Fibroblast of skin of scalp (primary cell): ENCODE data around the gene GPR85.
A peak's percentile ranks its signal among the peaks of the same experiment; 100 is the strongest.
"Not testable (repeated sequence)": the region's sequence is repeated elsewhere in the genome, so short reads cannot be mapped to it uniquely, and the experiment has no call there.

Source experiments
- DNase-seq: peaks from one replicate; pipeline ENCODE4 v3.0.0-alpha.2; 2013

GPR85 gene

DNA sequence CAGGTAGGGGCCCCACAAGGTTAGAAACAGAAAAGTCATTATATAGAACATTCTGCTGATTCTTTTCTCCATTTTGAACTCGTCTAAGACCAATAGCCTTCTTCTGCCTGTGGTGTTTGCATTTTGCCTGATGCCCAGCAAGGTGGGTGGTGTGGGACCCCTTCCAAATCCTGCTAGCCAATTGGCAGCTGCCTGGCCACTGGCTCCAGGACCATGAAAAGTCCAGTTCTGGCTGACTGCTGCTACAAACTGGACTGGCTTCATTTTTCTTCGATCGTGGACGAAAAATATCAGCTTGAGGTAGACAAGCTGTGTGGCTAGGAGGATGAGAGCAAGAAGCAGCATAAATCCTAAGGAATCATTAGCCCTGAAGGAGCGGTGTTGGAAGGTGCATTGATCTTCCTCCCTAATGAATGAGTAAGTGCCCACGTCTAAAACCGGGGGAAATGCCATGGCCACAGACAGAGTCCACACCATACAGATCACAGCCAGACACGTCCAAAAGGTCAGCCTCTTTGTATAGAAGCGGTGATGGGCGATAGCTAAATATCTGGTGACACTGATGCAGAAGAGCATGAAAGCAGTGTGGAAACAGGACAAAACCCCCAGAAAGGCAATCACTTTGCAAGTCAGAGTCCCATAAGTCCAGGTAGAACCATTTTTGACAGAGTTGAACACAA lies 2.7 kb downstream of the GPR85 start:
- DNase-seq = no peak

DNA sequence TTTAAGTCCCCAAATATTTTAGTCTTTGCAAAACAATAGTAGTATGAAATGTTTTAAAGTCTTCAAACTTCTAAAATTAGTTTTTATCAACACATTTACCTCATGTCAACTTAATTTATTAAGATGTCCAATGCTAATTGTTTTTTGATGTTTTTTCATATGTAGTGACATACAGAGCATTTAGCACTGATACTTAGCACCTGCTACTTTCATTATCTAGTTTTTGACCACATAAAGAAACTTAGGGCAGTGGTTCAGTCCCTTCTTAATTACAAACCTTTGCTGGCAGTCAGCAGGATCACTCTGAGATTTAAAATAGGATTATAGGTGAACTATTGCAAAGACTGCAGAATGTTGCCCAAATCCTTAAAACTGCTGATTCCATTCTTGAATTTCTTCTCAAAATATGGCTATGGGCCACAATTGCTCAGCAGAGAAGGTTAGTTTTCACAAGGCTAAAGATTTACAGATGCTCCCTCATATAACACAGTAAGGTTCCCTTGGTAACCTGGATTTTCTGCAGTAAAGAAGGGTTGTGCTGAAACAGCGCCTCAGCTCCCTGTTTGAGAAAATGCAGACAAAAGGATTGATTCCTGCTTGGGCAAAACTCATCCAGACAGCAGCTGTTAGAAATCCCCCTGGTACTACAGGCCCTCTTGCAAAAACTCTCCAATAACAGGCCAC lies 3.4 kb downstream of the GPR85 start:
- no peak for DNase-seq

DNA sequence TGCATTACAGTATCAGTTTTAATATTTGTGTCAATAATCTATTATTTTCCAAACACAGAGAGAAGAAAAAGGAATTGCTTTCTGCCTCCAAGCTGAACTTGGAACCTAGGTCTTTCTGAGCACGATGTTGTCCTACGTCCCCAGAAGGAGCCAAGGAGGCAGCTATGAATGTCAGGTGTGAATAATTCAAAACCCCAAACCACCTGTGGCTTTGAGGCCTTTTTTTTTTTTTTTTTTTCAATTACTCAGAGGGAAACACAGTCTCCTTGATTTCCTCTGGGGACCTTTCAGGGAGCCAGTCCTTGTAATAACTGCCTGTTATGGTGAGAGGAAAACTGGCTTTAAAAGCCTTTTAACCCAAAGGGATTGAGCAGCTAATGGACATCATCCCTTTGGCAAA lies 8.3 kb downstream of the GPR85 start:
- DNase-seq = no peak

DNA sequence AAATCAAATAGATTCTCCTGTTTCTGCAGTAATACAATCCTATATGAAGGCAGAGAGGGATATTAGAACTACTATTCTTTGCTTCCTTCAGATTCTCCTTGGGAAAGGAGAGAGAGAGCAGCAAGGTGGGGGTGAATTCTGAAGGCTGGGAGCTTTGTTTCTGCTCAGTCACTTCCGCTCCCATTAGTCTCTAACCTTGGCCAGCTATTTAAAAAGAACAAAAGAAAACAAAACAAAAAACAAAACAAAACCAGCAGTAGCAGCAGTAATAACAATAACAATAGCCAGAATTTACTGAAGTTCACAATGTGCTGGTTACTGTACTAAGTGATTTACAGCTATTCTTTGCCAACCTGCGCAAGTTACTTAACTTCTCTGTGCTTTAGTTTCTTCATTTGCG lies 9.9 kb downstream of the GPR85 start:
- DNase-seq = no peak

DNA sequence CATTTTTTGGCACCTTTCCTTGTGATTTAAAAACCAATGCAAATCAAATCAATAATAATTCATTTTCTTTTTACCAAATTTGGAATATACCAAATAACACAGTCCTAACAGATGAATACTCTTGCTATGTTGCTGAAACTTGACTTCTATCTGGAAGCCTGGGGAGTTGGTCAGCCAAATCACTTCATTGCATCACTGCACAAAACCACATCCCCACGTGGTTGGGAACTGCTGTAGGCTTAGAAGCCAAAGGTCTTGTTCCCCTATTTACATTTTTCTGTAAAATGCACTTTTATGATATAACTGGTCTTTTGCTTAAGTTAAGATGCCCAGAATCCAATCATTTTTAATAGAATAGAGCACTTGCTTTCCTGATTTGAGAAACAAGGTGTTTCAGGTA lies 15.2 kb downstream of the GPR85 start:
- peak; percentile 15 for DNase-seq

DNA sequence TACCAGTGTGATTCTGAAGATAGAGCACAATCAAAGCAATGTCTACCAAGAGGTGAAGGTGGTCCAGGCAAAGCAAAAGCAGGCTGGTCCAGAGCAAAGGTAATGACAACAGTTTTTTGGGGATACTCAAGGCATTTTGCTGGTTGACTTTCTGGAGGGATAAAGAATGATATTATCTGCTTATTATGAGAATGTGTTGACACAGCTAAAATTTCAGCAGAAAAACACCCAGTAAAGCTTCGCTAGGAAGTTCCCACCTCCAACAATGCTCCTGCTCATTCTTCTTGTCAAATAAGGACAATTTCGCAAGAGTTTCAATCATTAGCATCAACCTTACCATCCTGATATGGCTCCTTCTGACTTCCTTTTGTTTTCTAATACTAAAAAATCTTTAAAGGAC lies 24.1 kb downstream of the GPR85 start:
- no peak for DNase-seq

DNA sequence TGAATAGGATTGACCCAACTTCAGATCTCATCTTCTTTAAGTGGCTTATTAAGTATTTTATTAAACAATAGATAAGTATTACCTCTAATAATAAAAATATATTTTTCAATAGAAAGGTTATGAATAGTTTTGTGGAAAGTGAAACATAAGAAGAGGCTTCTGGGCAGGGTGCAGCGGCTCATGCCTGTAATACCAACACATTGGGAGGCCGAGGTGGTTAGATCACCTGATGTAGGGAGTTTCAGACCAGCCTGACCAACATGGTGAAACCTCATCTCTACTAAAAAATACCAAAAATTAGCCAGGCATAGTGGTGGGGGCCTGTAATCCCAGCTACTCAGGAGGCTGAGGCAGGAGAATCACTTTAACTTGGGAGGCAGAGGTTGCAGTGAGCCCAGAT lies 26.5 kb downstream of the GPR85 start:
- DNase-seq = no peak

DNA sequence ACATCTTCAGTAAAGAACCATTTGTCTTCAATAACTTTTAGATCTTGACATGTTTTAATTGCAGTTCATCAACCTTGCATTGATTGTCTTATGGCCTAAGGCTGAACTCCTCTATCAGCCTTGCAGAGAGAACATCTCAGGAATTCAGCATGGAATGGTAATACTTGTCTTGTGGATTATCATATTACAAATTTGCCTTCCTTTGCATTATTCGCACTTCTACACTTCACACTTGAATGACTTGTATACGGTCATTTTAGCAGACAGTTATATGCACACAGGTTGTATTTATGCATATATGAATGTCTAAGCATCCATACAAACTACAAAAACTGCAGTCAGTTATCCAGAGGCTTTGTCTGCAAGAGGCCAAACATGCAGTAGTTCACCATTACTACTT lies 31.7 kb downstream of the GPR85 start:
- DNase-seq = no peak

DNA sequence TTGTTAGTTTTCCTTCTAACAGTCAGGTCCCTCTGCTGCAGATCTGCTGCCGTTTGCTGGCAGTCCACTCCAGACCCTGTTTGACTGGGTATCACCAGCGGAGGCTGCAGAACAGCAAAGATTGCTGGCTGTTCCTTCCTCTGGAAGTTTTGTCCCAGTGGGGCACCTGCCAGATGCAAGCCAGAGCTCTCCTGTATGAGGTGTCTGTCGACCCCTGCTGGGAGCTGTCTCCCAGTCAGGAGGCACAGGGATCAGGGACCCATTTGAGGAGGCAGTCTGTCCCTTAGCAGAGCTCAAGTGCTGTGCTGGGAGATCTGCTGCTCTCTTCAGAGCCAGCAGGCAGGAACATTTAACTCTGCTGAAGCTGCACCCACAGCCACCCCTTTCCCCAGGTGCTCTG lies 32.4 kb downstream of the GPR85 start:
- not testable (repeated sequence) for DNase-seq

DNA sequence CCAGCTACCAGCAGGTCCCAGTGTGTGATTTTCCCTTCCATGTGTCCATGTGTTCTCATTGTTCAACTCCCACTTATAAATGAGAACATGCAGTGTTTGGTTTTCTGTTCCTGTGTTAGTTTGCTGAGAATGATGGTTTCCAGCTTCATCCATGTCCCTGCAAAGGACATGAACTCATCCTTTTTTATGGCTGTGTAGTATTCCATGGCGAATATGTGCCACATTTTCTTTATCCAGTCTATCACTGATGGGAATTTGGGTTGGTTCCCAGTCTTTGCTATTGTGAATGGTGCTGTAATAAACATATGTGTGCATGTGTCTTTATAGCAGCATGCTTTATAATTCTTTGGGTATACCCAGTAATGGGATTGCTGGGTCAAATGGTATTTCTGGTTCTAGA lies 37.4 kb downstream of the GPR85 start:
- not testable (repeated sequence) for DNase-seq

DNA sequence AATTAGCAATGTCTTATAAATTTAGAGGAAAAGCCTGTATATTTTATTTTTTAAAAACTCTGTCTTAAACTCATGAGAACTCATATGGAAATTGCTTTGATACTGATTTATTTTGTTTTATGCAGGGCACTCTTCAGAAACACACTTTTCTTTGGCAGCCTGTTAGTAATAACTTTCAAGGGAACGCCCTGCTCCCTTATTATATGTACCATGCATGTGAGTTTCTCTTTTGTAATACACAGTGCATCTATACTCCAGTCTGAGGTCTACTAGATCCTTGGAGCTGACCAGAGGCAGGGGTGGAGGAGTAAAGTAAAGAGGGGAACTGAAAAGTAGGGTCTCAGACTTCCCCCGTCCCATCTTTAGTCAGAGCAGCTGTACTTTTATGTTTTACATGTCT lies 40.2 kb downstream of the GPR85 start:
- DNase-seq = no peak

DNA sequence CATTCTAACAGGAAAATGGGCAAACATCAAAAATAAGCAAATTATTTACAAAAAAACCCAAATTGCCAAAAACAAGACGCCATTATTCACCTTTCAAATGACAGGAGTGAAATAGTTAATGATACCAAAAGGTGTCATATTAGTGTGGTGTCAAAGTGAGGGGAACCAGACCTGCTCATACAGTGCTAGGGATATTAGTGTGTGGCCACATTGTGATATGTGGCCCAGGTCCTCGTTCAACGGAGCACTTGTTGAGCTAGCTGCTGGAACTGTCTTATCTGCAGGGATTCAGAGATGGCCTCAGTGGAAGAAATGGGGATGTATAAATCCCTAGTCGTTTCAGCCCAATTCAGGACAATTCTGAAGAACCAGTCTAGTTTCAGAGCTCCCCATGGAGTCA lies 41.2 kb downstream of the GPR85 start:
- DNase-seq = no peak

DNA sequence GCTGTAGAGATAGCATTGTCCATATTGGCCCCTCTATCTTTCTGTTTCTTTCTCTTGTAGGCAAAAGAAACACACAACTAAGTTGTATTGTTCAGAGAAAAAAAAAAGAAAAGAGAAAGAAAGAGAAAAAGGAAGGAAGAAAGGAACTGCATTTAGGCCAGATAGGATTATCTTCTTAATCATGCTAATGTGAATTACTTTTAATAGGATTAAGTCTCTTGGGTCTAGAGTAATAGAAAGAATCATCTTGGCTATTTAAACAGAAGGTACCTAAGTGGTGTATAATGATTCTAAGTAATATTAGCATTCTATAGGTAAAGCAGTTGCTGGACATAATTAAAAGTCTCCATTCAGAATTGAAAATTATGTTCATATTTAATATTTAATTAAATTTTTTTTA lies 42.2 kb downstream of the GPR85 start:
- no peak for DNase-seq

DNA sequence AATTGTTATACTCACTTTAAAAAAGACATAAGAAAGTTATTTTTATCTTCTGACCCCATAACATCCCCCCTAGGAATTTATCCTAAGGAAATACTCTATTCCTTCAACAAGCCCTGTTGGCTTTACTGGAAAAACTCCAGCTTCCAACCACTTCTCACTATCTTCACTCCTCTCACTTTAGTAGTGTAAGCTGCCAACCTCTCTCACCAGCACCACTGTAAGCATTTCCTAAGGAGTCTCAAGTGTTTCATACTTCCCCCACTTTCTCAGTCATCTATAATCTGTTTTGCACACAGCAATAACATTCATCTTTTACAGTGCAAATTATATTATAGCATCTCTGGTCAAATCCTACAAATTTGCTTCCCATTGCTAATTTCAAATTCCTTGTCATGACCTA lies 45.8 kb downstream of the GPR85 start:
- DNase-seq = no peak

DNA sequence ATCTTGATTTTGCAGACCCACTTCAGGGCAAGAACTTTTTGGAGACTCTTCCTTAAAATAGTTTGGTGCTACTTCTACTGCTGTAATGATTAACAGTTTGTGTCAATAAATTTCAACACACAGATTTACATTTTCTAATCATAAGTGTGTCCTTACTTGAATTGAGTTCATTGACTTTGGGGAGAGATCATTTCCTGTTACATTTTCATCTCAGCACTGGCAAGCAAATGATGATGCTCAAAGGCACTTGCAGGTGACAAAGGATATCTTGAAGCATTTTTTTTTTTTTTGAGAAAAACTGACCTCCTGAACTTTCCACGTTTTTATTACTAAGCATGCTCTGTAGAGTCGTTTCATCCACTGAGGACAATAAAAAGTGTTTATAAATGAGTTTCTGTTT lies 52.7 kb downstream of the GPR85 start:
- DNase-seq = no peak
